NCI-H1694 treated with DMSO at 0.1 percent for 48 hours (cell line): Measurements from ENCODE around the gene GOLGA6L22.
"Not testable (repeated sequence)": the region's sequence is repeated elsewhere in the genome, so short reads cannot be mapped to it uniquely, and the experiment has no call there.

Experiments used
- DNase-seq: peaks from one replicate; lab custom pipeline; 2025; lab: John Stamatoyannopoulos, UW

GOLGA6L22 gene, protein sequence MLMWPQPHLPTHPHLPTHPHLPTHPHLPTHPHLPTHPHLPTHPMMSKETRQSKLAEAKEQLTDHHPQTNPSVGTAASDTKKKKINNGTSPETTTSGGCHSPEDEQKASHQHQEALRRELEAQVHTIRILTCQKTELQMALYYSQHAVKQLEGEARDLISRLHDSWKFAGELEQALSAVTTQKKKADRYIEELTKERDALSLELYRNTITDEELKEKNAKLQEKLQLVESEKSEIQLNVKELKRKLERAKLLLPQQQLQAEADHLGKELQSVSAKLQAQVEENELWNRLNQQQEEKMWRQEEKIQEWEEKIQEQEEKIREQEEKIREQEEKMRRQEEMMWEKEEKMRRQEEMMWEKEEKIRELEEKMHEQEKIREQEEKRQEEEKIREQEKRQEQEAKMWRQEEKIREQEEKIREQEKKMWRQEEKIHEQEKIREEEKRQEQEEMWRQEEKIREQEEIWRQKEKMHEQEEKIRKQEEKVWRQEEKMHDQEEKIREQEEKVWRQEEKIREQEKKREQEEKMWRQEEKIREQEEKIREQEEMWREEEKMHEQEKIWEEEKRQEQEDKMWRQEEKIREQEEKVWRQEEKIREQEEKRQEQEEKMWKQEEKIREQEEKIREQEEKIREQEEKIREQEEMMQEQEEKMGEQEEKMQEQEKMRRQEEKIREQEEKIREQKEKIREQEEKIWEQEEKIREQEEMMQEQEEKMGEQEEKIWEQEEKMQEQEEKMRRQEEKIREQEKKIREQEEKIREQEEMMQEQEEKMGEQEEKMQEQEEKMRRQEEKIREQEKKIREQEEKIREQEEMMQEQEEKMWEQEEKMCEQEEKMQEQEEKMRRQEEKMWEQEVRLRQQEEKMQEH

DNA sequence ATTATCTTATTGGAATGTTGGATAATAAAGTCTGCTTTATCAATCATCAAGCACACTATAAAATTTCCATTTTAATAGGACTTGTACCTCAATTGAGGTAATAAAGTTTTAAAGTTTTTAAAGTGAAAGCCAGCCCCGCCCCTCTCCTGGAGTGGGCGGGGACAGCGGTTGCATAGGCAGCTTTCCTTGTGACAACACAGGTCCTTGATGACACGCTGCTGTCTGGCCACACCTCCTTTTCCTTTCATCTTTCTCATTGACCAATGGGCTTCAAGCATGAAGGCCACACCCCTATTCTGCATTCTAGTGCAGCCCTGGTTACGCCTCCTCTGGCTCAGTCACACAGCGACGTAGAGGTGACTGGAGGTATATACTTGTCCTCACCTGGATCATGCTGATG, at the start of gene GOLGA6L22:
TSS of gene GOLGA6L22 (plus strand) at position 301 of the 400 bp plus-strand sequence. CDS start at position 392, 91 bp downstream.
- not testable (repeated sequence) for DNase-seq

DNA sequence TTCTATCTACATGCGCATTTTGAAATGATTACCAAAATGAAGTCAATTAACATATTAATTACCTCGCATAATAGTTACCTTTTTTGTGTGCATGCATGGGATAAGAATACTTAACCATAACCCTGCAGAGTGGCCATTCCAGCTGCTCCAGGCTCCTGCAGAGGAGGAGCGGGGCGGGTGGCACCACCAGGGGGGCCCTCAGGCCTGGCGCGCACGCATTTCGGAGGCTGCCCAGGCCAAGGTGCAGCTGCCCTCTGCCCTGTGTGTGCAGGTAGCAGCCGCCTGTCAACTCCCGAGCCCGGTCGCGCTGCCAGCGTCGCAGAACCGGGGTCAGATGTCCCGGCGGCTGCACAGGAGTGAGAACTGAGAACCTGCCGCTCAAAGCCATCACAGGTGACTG, 41.4 kb upstream of the GOLGA6L22 start:
- DNase-seq = not testable (repeated sequence)

DNA sequence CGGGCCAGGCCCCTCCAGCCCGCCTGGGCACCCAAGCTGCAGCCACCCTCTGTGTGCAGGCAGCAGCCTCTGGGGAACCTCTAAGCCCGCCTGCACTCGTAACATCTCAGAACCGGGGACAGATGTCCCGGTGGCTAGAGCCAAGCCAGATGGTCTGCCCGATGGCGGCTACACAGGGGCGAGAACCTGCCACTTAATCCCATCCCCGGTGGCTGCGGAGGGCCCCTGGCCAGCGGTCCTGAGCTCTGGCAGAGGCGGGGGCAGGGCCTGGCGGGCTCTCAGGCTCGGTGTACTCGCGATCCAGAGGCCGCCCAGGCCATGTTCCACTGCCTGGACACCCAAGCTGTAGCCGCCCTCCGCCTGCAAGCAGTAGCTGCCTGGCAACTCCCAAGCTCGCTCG, 40.9 kb upstream of the GOLGA6L22 start:
- DNase-seq = not testable (repeated sequence)

DNA sequence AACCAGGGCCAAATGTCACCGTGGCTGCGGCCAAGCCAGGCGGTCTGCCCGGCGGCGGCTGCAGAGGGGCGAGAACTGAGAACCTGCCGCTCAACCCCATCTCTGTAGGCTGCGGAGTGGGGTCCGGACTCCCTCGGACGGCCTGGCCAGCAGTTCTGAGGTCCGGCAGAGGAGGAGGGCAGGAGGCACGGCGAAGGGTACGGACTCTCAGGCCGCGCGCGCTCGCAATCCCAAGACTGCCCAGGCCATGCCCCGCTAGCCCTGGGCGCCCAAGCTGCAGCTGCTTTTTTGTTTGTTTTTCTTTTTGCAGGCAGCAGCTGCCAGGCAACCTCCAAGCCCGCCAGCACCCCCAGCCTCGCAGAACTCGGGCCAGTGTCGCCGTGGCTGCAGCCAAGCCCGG, 40.5 kb upstream of the GOLGA6L22 start:
- DNase-seq = not testable (repeated sequence)

DNA sequence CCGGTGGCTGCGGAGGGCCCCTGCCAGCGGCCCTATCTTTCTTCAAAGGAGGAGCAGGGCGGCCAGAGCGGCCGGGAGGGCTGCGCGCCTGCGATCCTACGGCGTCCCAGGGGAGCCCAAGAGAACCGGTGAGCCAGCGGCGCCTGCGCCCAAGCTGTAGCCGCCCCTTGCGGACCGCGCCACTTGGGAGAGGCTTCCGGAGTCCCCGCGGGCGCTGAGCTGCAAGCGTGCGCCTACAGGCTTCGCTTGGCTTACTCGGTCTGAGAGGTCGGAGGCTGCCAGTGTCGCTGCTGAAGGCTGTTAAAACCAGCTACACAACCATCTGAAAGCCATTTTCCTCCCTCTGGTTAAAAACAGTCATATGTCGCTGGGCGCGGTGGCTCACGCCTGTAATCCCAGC, 40.0 kb upstream of the GOLGA6L22 start:
- DNase-seq = not testable (repeated sequence)

DNA sequence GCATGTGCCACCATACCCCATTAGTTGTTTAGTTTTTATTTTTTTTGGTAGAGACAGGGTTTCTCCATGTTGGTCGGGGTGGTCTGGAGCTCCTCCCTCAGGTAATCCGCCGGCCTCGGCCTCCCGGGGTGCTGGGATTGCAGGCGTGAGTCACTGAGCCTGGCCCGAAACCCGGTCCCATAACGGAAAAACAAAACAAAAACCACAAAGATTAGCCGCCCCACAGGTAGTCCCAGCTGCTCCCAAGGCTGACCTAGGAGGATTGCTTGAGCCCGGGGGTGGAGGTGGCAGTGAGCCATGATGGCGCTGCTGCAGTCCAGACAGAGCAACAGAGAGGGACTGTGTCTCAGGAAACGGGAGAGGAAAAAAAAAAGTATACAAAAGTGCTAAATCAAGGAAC, 38.4 kb upstream of the GOLGA6L22 start:
- DNase-seq = not testable (repeated sequence)

DNA sequence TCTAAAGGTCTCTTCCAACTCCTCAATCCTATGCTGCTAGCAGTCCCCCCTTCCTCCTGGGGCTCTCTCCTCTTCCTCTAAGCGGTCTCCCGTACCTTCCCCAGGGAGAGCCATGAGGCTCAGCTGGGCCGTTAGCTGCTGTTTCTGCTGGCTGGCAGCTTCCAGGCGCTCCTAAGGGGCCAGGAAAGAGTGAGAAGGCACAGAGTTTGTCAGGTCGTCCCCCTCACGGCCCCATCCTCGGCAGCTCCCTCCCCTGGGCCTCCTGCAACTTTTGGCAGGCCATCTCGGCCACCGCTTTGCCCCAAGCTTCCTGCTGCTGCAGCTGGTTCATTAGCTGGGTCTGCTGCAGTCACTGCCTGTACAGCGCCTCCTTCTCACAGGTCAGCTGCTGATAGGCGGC, 29.3 kb upstream of the GOLGA6L22 start:
- DNase-seq = not testable (repeated sequence)

DNA sequence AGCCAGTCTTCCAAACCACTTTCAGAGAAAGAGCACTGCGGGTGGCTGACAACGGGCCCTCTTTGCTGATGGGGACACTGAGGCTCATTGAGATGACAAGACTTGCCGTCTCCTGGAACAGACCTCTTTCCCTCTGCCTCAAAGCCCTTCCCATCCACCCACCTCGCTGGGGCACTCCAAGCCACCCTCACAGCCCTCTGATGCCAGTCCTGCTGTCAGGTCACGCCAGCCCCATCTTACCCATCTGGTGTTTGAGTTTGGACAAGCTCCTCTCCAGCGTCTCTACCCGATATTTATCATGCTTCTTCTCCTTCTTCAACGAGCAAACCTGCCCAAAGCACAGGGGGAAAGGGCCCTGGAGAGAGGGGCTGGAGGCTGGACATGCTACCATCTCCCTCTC, 27.0 kb upstream of the GOLGA6L22 start:
- DNase-seq = not testable (repeated sequence)

DNA sequence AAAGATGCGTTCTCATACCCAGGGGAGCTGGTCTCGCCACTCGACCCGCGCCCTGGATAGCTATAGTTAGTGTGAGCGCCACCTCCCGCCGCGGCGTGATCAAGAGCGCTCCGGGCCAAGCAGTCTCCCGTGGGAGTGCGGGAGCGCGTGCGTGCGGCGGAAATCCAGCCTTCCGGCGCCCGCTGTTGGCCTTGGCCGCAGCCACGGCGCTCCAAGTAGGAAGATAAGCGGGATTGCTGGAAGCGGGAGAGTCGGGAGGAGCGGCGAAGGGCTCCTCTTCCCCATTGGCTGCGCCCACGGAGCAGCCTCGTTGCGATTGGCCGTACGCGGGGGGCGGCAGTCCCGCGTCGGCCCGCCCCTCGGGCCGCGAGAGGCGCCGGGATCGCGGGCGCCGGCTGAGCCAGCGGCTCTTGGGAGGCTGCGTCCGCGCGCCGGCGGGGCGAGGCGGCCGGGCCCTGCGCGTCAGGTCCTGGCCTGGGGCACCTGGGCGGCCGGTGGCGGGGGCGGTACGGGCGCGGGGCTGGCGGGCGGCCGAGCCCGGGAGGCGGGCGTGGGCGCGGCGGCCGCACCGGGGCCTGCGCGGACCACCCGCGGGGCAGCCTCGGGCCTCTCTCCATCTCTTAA, 35.9 kb downstream of the GOLGA6L22 start:
- not testable (repeated sequence) for DNase-seq

DNA sequence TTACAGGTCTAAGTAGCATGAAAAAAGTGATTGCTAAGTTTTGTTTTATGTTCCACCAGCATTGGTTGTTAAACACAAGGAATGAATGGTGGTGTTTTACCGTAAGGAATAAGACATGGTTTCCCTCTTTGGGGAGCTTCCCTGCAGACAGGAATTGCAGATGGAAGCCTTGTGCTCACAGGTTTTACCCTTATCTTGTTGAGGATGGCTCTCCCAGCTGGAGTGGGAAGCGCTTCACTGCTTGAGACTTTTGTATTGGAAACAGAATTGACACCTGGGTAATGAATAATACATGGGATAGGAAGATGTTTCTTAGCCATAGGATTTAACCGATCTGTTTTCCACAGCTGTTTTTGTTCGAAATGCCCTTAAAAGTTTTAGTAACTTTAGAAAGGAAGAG, 38.5 kb downstream of the GOLGA6L22 start:
- DNase-seq = not testable (repeated sequence)

DNA sequence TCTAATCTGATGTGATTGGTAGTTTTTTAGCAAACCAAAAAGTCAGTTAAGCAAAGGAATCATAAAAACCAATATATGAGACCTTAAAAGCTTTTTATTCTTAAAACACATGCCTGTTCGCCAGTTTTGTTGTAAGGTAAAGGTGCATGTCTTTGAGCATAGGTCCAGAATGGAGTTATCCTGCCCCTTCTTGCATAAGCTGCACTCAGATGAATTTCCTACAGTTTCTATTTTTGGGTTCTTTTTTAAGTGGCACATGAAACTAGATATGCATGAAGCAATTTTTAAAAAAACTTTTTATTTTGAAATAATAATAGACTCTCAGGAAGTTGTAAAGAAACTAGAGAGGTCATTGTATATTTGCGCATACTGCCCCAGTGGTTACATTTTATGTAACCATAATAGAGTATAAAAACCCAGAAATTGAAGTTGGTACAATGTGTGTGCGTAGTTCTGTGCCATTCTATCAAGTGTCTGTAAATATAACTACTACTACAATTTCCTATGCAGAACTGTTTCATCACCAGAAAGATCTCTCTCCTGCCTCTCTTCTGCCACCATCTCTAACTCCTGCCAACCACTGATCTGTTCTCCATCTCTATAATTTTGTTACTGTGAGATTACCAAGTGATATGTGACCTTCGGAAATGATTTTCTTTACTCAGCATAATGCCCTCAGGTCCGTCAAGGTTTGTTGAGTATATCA, 39.7 kb downstream of the GOLGA6L22 start:
- not testable (repeated sequence) for DNase-seq

DNA sequence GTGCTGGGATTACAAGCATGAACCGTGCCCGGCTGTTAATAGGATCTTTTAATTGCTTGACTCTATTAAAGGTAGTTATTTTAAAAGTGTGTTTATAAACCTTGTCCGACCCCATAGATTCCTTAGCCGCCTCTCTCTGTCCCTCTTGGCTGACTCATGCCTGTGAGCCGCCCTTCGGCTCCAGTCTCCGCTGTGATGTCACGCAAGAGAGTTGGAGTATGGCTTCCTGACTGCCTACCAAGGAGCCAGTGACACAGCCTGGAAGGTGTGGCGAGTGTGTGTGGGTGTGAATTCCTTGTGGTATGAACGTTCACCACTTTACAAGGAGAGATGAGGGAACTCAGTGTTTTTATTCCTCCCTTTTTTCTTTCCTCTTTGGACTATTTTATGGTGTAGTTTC, 43.6 kb downstream of the GOLGA6L22 start:
- not testable (repeated sequence) for DNase-seq

DNA sequence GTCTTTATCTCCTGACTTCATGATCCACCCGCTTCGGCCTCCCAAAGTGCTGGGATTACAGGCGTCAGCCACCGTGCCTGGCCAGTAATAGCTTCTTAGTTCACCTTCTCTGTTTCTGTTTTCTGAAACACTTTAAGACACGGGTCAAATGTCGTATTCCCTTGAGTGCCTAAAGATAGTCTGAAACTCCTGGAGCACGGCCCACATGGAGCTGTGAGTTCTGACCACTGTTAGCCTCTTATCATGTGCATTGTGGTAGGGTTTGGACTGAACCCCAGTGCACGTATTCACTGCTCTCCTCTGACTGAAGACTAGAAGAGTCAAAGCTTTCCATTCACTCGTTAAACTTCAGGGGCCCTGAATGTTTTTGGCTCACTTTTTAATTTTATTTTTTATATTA, 48.3 kb downstream of the GOLGA6L22 start:
- DNase-seq = not testable (repeated sequence)

DNA sequence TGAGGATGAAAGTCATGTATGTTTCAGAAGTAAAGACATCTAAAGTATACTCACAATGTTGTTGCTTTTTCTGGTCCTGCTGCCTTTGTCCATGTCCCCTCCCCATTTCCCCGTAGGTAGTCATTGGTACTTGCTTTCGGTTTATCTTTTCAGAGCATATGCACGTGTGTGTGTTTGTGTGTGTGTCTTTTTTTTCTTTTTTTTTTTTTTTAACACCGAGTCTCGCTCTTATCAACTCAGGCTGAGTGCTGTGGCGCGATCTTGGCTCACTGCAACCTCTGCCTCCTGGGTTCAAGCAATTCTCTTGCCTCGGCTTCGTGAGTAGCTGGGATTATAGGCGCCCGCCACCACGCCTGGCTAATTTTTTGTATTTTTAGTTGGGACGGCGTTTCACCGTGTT, 57.4 kb downstream of the GOLGA6L22 start:
- DNase-seq = not testable (repeated sequence)
